HG02798 (cell line): ENCODE data around the gene CEP350.
A peak's percentile ranks its signal among the peaks of the same experiment; 100 is the strongest.

Experiments
- ATAC-seq: cut with Tn5 transposase; IDR thresholded peaks from one replicate; pipeline ENCODE4 v1.9.1; 2021; ENCODE audit warnings: mild to moderate bottlenecking; ENCODE audit not compliant: unreplicated experiment, poor library complexity

Gene CEP350

DNA sequence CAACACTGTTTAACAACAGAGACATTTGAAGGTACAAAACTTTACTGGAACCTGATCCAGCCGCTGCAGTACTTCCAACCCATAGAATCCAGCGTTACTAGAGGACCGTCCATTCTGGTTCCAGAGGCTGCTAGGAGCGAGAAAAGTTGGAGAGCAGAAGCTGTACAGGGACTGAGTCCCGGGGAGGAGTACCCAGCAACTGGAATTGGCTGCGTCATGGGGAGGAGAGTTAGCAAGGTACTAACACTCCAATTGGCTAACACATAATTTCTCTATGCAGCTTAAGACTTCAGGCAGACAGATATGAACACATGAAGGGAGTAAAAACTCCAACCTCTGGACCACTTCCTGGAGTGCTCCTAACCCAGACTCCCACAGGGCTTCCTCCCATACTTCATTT is 198.0 kb downstream of the CEP350 start:
- ATAC-seq: no peak

DNA sequence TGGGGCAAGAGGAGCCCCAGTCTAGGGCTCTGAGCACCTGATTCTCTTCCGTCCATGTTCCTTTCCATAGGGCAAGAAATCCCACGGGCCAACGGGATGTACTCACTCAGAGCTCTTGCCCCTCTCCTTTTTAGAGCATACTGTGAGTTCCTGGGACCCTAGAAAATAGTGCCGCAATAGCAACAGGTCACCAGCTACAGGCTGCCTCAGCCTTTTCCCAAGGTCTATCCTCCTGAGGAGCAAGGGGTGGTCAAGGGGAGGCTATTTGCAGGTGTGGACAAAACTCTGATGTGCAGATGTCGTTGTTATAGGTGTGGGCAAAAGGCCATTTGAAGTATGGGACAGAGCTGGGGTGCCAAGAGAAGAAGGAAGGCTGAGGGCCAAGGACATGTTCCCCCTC is 198.4 kb downstream of the CEP350 start:
- no peak for ATAC-seq

DNA sequence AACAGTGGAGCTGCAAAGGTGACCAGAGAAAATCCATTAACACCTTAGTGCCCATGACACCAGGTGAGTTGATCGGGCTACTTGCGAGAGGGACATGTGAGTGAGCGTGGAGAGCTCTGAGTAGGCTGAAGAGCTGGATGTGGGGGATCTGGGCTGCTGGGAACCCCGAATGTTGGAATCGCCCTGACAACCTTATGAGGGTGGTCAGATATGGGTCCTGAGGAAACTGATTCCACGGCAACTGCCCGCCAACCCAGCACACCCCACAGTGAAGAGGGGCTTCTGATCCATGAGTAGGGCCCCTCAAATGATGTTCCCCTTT is 199.4 kb downstream of the CEP350 start:
- ATAC-seq: no peak

DNA sequence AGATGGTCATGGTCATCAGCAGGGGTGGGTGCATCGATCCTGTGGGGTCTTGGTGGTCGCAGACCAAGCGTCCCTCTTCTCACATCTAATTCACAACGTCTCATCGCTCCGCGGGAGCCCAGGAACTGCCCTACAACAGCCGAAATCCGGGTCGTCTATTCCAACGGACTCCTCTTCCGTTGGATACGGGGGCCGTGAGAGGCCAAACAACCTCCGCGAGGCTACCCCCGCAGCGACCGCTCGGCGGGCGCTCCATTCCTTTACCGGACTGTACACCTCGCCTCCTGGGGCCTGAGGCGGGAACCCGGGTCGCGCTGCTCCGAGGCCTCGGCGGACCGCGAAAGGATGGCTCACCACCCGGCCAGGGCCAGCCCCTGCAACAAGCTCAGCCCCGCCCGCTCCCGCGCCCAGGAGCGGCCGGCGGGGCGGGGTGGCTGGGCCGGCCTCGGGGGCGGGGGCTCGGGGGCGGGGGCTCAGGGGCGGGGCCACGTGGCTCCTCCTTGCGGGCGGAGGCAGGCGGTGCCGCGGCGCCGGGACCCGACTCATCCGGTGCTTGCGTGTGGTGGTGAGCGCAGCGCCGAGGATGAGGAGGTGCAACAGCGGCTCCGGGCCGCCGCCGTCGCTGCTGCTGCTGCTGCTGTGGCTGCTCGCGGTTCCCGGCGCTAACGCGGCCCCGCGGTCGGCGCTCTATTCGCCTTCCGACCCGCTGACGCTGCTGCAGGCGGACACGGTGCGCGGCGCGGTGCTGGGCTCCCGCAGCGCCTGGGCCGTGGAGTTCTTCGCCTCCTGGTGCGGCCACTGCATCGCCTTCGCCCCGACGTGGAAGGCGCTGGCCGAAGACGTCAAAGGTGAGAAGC is 199.9 kb downstream of the CEP350 start, which contains the start of gene QSOX1:
Gene QSOX1, plus strand, starts transcription at position 545 of the 857 bp plus-strand sequence. Its CDS starts 39 bp downstream, at position 584.
- ATAC-seq: peak; percentile 94

DNA sequence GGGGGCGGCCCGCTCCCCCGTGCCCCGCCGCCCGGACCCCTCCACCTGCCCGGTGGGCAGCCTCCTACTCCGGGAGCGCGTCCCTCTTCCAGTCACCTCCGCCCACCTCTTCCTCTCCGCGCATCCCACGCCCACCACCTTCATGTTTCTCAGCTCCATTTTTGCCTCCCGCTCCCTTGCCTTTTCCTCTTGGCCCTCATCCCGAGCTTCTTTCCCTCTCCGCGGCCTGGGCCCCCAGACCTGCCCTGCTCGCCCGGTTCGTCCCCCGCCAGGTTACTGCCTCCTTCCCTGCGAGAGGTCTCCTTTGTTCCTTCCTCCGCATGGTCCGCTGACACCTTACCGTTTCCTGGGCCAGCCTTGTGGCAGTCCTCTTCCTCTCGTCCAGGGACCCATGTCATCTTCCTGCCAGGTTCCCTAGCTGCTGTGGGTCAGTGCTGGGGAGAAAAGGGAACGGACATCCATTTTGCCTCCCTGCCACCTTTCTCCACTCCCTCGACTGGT is 200.6 kb downstream of the CEP350 start:
- ATAC-seq: no peak

DNA sequence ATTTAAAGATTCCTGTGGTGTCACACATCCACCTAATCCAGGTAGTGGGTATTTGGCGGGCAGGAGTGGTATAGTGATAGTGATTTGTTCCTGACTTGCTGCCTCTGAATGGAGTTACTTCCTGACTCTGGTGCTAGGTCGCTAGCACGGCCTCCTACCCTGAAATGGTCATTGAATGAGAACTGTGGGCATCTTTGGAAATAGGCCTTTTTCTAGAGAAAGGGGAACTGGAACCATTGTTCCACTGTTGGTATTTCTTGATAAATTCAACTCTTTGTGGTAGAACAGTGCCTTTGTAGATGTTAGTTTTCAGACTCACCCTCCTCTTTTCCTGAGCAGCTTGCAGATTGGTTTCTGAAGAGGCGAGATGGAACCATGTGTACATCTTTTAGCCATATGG is 201.6 kb downstream of the CEP350 start:
- no peak for ATAC-seq

DNA sequence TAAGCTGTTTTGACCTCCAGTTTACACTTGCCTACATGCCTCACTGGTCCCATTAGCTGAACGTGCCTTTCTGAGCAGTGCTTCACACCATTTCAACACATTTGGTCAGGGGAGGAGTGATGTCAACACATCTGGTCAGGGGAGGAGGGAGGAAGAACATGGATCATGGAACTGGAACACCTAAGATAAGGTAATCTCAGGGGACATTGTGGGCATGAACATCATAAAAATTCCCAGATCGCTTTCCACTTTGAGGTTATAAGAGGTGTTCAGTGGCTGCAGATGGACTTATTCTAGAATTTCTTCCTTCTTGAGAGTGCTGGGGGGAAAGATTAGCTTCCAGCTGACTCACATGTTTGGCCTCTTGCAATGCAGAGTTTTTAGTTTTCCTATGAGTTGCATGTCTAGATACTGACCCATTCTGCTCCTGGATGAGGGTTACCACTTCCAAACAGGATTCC is 202.1 kb downstream of the CEP350 start:
- no peak for ATAC-seq

DNA sequence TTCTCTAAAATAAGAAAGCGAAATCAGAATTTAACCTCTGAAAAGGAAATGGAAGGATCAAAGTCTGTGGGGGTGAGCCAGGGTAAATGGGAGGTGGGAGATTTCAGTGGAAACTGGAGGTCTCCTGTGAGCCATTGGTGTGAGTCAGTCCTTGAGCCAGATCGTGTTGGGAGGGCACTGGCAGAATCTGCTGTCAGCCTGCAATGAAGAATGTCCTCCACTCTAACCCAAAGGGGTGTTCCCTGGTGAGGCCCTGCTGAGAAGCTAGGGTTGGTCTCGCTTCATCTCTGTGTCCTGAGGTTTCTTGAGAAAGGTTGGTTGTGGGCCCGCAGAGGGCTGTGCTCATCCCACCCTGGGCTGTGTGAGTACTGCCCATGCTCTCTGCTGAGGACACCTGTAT is 202.5 kb downstream of the CEP350 start:
- ATAC-seq: no peak

DNA sequence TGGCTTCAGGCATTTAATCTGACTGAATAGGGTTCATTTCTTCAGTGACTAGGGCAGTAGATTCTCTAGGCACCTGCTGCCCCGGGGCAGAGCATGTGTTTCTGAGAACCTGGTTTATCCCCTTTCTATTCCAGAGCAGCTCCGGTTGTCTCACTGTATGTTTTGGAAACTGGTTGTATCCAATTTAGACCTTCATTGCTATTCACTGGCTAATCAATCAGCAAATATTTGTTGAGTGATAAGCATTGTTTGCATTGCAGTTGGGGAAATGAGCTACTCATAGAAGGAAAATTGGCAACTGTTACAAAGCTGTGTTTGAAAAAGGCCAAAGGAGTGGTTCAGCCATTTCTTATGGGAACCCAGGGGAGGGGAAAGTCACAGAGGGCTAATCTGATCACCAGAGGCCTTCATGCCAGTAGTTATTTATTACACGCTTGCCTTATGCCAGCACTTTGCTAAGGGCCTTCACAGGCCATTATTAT is 203.0 kb downstream of the CEP350 start:
- no peak for ATAC-seq

DNA sequence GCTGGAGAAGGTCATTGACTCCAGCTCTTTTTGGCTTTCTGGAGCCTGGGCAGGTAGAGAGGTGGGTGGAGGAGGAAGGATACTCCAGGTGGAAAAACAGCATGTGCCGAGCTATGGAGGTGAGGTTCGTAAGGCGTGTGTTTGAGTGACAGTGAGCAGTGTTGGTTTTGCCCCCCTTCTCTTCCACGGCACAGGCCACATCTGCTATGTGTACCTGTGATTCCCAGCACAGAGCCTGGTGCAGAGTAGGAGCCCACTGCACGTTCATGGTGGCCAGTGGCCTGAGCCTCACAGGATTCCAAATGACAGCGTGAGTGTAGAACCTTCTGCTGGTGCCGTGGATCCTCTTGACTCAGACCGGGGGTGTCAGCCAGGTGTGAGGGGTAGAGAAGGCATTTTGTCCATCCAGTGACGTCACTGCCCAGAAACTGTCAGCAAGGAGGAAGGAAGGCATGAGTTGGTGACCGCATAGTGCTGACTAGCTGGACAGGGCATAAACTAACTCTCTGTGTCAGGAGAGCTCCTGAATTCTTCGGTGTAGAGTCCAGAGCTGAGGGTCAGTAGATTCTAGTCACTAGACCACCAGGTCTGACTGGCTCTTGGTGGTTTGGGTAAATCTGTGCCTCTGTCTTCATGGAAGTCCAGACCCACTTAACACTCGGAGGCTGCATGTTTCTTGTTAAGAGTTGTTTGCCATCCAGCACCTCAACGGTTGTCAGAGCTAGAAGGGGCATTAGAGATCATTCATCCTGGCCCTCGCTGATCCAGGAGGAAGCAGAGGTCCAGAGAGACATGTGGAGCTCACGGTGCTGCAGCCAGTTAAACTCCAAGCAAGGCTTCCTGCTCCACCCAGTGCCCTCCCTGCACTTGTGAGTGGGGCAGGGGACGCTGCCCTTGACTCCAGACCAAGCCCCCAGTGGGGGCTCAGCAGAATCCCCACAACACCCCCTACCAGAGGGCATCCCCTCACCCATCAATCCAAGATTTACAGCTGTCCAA is 203.8 kb downstream of the CEP350 start:
- ATAC-seq: no peak

DNA sequence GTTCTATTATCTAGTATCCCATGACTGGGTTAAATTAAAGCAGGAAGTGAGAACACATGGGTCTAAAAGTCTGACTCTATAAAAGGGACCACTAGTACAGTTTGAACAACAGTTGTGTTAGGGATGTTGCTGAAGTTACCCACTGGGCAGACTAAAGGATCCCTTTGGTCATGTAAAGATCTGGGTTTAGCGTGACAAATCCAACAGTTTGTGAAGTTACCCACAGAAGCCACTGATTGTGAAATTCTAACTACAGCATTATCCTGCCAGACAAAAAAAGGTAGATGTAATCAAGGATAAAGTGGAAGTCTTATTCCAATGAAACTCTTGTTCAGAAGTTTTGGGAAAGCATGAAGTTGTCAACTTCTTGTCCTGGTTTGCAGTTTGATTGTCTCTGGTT is 205.7 kb downstream of the CEP350 start:
- no peak for ATAC-seq

DNA sequence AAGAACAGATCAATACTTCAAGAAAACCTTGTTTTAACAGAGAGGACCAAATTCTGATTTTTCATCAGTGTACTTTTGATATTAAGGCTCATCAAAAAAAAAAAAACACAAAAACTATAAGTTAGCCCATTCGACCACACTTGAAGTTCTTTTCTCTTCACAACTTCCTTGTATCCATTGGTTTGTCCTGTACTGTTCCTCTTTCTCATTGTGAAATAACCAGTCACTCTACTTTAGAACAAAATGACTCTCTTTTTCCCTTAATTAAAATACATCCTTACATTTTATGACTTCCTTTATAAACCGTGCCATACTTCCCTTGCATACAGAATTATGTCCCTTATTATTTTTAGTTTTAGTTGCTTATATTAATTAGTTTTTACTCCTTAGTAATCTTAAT is 208.4 kb downstream of the CEP350 start:
- ATAC-seq: no peak
